GM12892 (cell line): ENCODE measurements around the gene EIF3K.
"Not testable (repeated sequence)": the region's sequence is repeated elsewhere in the genome, so short reads cannot be mapped to it uniquely, and the experiment has no call there.

ENCODE experiments used
- DNase-seq: peaks from one replicate; pipeline ENCODE4 v3.0.0; 2011; ENCODE audit not compliant: insufficient read length
- FAIRE-seq: peaks from 2 replicates; lab custom pipeline; 2011; peaks lifted over from hg19 to GRCh38; lab: Jason Lieb, UNC
- POLR2A ChIP-seq: IDR thresholded peaks from 2 replicates; pipeline ENCODE4 v1.6.1; 2011; ENCODE audit warnings: low read depth, low read length, control low read depth
- POLR2AphosphoS5 ChIP-seq: IDR thresholded peaks from 2 replicates; pipeline ENCODE4 v1.6.1; 2011; ENCODE audit warnings: low read depth, low read length, control low read depth
- TAF1 ChIP-seq: IDR thresholded peaks from 2 replicates; pipeline ENCODE4 v1.6.1; 2011; ENCODE audit warnings: low read depth, mild to moderate bottlenecking, control low read depth, low read length, borderline replicate concordance

Gene EIF3K

DNA sequence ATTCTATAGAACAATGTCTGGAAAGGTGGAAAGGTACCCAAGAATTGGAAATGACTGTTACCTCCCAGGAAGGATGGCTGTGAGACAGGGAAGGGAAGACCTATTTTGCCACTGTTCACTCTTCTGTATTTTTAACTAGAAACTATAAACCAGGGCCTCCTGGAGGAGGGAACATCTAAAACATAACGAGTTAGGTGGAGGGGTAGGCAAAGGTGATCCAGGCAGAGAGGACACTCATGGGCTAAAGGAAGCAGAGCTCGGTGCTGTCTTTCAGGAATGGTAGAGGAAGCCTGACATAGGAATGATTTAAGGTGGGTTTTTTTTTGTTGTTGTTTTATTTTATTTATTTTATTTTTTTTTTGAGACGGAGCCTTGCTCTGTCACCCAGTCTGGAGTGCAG, 5.8 kb downstream of the EIF3K start:
- FAIRE-seq: no peak
- DNase-seq: no peak
- TF ChIP-seq POLR2A (no peak), POLR2AphosphoS5 (no peak), TAF1 (no peak)

GRCh38 chr19:38626401-38626800, 7.4 kb downstream of the EIF3K start:
- DNase-seq (no peak), FAIRE-seq (no peak)
- TF ChIP-seq TAF1 (no peak), POLR2AphosphoS5 (no peak), POLR2A (no peak)

DNA sequence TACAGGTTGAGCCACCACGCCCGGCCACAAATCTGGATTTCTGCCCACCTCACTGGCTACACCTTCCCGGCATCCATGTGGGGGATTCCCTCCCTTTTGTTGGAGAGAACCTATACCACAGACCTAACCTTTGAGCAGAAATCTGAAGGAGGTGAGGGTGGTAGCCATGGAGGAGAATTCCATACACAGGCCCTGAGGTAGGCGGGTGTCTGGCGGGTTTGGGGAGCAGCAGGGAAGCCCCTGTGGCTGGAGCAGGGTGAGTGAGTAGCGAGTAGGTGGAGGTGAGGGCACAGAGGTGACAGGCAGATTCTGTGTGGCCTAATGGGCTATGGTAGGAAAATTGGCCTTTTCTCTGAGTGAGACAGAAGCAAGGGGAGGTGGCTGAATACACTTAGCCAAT, 10.6 kb downstream of the EIF3K start:
- TF ChIP-seq TAF1 (no peak), POLR2A (no peak), POLR2AphosphoS5 (no peak)
- FAIRE-seq (no peak), DNase-seq (no peak)

GRCh38 chr19:38631301-38631700, 12.3 kb downstream of the EIF3K start:
- DNase-seq, FAIRE-seq: not testable (repeated sequence)

DNA sequence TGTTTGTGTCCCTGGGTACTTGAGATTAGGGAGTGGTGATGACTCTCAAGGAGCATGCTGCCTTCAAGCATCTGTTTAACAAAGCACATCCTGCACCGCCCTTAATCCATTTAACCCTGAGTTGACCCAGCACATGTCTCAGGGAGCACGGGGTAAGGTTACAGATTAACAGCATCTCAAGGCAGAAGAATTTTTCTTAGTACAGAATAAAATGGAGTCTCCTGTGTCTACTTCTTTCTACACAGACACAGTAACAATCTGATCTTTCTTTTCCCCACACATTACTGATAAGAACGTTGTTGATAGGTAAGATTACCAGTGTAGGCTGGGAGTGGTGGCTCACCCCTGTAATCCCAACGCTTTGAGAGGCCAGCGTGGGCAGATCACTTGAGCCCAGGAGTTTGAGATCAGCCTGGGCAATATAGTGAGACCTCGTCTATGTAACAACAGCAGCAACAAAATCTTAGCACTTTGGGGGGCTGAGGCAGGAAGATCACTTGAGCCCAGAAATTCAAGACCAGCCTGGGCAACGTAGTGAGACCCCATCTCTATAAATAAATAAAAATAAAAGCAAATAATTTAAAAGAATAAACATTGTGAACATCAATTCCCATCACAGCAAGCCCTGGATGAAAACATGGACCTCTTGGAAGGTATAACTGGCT, 13.0 kb downstream of the EIF3K start:
- FAIRE-seq, DNase-seq: not testable (repeated sequence)

GRCh38 chr19:38632476-38633213, 13.7 kb downstream of the EIF3K start:
- FAIRE-seq (no peak), DNase-seq (no peak)
- no peak for TF ChIP-seq TAF1
- TF ChIP-seq POLR2AphosphoS5: 0 out of 2 replicates have a peak, but pooled peaks have one; percentile 22
- TF ChIP-seq POLR2A: peak; percentile 53

DNA sequence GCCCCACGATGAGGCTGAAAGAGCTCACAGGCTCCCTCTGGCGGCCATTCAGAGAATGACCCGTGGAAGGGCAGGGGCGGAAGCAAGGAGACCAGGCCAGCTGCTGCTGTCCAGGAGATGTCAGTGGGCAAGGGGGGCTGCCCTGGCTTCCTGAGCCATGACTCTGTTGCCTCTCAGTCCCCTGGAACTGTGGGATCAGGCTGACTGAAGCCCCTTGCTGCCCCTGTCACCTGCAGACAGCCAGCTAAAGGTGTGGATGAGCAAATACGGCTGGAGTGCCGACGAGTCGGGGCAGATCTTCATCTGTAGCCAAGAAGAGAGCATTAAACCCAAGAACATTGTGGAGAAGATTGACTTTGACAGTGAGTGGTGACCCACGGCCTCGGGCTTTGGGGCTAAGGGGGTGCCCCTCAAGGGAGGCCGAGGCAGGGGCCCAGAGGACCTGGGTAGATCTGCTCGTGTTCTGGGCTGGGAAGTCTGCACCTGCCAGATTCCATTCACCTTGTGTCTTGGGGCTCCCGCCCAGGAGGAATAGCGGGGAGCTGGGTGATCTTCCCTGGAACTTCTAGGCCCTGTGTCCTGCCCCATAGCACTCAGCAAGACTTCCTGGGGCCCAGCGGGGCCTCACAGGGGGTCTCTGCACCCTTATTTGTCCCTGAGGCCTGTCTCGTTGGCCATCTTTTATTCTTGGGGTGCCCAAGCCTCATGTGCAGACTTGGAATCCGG, 15.9 kb downstream of the EIF3K start:
- peak; percentile 48; the same call in 1 of the 2 replicates for TF ChIP-seq POLR2AphosphoS5
- no peak for TF ChIP-seq POLR2A
- no peak for TF ChIP-seq TAF1
- FAIRE-seq (peak; percentile 27), DNase-seq (peak; percentile 65)

DNA sequence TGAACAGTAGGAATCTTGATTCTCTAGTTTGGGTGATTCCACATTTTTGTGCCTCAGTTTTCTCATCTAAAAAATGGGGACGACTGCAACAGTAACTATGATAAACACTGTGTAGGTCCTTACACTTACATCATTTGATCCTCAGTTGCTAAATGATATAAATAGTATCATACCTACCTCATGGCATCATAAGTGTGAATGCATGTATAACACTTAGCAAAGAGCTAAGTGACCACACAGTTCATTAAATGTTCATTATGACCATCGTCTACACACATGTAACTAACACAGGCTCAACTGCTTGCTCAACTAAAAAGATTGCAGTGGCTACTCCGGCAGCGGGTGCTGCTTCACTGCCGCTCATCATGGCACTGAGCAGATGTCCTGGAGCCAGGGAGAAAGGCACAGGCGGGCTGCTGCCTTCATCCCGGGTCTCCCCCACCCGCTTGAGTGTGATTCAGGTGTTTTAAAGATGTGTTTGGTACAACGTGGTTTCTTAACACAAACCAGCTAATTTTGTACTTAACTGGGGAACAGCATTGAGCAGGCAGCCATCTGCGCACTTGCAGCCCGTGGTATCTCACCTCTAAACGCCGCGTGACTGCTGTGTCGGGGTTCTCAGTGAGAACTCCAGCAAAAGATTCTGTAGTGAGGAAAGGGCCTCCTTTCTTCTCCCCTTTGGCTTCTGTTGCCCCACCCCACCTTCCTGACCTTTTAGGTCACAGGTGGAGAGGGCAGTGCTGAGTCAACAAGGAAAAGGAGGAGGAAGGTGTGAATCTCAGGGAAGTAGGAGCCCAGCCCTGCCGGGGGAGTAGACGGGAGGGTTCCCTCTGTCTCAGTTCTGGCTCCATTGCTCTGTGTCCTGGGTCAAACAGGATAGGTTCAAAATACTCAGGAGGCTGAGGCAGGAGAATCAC, 16.8 kb downstream of the EIF3K start:
- FAIRE-seq (no peak), DNase-seq (no peak)
- TF ChIP-seq POLR2A (no peak), TAF1 (no peak), POLR2AphosphoS5 (no peak)

- FAIRE-seq (no peak), DNase-seq (no peak)
Observed at GRCh38 chr19:38638461-38638860, 19.5 kb downstream of the EIF3K start.

GRCh38 chr19:38639679-38640078, 20.7 kb downstream of the EIF3K start:
- DNase-seq (no peak), FAIRE-seq (no peak)
- TF ChIP-seq POLR2A: no peak
- no peak for TF ChIP-seq POLR2AphosphoS5
- TF ChIP-seq TAF1: no peak

More at GRCh38 chr19:38638461-38638860, 19.5 kb downstream of the EIF3K start:
- TF ChIP-seq POLR2A (no peak), POLR2AphosphoS5 (no peak), TAF1 (no peak)

- DNase-seq (no peak), FAIRE-seq (no peak)
- TF ChIP-seq TAF1: no peak
- TF ChIP-seq POLR2A: no peak
- TF ChIP-seq POLR2AphosphoS5: no peak
Observed at GRCh38 chr19:38640368-38640767, 21.4 kb downstream of the EIF3K start.
